OCI-LY3 (cell line): Measurements from ENCODE around the gene JPH4.

Source experiments
- EZH2phosphoT487 ChIP-seq: fragments of 200-600 bp; shearing (Covaris generic); IDR thresholded peaks from 2 replicates; pipeline ENCODE4 v1.6.1; 2018; ENCODE audit warnings: antibody characterized with exemption, mixed run types, low read depth
- TF ChIP-seq, protein P1 (sequence below): fragments of 200-600, 300-600 bp; sonication (generic); IDR thresholded peaks from 2 replicates; pipeline ENCODE4 v1.5.1; 2014; ENCODE audit warnings: antibody characterized with exemption, low read length, low read depth

DNA sequence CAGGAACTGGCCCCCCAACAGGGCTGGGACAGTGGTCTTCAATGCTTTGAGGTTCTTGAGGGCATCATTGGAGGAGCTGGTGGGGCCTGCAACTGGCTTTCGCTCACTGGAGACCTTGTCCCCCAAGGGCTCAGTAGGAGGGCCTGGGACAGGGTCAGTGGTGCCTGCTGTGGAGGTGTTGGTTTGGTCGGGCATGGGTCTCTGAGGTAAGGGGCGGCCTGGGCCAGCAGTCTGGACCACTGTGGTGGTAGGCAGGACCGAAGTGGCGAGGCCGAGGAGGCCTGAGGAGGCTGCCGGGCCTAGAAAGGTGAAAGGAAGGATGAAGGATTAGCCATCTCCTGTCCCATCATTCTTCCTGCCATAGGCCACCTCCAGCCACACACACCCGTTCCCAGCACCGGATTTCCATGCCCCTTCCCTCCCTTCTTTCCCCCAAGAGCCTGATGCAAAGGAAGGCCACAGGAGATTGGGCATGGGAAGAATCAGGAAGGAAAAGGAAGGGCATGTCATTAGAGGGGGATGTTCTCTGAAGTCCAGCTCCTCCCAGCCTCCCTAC, 55.9 kb downstream of the JPH4 start:
- TF ChIP-seq, protein P1, sequence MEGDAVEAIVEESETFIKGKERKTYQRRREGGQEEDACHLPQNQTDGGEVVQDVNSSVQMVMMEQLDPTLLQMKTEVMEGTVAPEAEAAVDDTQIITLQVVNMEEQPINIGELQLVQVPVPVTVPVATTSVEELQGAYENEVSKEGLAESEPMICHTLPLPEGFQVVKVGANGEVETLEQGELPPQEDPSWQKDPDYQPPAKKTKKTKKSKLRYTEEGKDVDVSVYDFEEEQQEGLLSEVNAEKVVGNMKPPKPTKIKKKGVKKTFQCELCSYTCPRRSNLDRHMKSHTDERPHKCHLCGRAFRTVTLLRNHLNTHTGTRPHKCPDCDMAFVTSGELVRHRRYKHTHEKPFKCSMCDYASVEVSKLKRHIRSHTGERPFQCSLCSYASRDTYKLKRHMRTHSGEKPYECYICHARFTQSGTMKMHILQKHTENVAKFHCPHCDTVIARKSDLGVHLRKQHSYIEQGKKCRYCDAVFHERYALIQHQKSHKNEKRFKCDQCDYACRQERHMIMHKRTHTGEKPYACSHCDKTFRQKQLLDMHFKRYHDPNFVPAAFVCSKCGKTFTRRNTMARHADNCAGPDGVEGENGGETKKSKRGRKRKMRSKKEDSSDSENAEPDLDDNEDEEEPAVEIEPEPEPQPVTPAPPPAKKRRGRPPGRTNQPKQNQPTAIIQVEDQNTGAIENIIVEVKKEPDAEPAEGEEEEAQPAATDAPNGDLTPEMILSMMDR: no peak
- no peak for TF ChIP-seq EZH2phosphoT487
